ENCODE results near the gene GPR63.

DNA sequence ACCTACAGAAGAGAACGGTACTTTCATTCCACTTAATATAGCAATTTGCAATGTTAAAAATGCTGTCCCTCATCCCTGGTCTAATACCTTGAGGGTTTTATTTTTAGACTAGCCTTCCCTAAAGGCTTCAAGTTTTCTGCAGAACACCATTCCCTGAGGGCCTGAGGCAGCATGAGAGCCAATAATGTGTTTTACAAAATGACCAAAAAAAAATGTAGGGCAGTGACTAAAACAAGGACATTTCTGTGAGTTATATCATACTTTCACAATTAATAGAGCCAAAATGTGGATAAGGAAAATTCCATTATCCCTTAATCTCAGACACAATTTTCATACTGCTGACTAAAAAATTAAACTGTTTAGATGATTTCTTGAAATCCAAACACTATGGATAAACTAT is 22.7 kb downstream of the GPR63 start:
- TF ChIP-seq, protein P1, sequence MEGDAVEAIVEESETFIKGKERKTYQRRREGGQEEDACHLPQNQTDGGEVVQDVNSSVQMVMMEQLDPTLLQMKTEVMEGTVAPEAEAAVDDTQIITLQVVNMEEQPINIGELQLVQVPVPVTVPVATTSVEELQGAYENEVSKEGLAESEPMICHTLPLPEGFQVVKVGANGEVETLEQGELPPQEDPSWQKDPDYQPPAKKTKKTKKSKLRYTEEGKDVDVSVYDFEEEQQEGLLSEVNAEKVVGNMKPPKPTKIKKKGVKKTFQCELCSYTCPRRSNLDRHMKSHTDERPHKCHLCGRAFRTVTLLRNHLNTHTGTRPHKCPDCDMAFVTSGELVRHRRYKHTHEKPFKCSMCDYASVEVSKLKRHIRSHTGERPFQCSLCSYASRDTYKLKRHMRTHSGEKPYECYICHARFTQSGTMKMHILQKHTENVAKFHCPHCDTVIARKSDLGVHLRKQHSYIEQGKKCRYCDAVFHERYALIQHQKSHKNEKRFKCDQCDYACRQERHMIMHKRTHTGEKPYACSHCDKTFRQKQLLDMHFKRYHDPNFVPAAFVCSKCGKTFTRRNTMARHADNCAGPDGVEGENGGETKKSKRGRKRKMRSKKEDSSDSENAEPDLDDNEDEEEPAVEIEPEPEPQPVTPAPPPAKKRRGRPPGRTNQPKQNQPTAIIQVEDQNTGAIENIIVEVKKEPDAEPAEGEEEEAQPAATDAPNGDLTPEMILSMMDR (IDR thresholded peaks at IDR 0.05 in 8 of 11, conservative IDR thresholded peaks at IDR 0.05 in 3 of 11): no peak
- TF ChIP-seq POLR2A (IDR thresholded peaks at IDR 0.05): no peak

All from spleen (tissue), 7 donors.